ENCODE data around the gene KANK3.
A peak's percentile ranks its signal among the peaks of the same experiment; 100 is the strongest.
"Not testable (repeated sequence)": the region's sequence is repeated elsewhere in the genome, so short reads cannot be mapped to it uniquely, and the experiment has no call there.

Gene KANK3

DNA sequence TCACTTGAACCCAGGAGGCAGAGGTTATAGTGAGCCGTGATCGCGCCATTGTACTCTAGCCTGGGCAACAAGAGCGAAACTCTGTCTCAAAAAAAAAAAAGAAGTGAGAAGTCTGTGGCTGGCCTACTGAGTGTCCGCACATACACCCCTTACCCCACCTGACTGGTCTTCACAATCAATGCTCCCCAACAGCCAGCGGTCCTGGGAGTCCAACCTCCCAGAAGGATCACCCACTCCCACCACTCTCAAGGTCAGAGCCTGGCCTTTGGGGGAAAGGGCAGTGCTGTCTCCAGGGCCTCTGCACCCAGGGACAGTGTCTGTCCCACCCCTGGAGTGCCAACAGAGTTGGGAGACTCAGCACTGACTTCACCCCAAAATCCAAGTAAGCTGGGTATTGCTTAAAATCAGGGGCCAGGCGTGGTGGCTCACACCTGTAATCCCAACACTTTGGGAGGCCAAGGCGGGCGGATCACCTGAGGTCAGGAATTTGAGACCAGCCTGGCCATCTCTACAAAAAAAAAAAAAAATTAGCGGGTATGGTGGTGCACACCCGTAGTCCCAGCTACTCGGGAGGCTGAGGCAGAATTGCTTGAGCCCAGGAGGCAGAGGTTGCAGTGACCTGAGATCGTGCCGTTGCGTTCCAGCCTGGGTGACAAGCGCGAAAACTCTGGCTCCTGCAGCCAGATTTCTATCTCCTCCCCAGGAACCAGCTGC is 32.6 kb downstream of the KANK3 start:
- no peaks in the 10 kb centered on the region for H3K9me3 ChIP-seq (ENCODE audit: control insufficient read depth, insufficient read depth, low read length)
- peaks cover 52% of the 10 kb centered on the region for H3K36me3 ChIP-seq (ENCODE audit: control insufficient read depth, insufficient read depth, low read length)
- H3K4me1 ChIP-seq (ENCODE audit: control insufficient read depth, insufficient read depth, low read length) = peaks cover 10% of the 10 kb centered on the region; the same call in 1 of the 2 replicates
- no peak overlapping the region for H3K9ac ChIP-seq (ENCODE audit: low read depth, low read length)
- no peak overlapping the region for H3K4me3 ChIP-seq (ENCODE audit: low read depth, low read length)
- no peak overlapping the region for H3K27ac ChIP-seq (ENCODE audit: low read depth, low read length)
- H3K27me3 ChIP-seq (ENCODE audit: control insufficient read depth, insufficient read depth, low read length) = no peaks in the 10 kb centered on the region

DNA sequence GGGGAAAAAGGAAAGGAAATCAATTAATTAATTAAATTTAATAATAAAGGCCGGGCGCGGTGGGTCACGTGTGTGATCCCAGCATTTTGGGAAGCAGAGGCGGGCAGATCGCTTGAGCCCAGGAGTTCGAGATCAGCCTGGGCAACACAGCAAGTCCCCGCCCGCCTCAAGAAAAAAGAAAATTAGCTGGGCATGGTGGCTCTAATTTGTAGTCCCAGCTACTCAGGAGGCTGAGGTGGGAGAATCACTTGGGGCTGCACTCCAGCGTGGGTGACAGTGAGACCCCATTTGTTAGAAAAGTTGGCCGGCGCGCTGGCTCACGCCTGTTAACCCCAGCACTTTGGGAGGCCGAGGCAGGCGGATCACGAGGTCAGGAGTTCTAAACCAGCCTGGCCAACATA is 34.2 kb downstream of the KANK3 start:
- Histone ChIP-seq H3K27ac (ENCODE audit: low read depth, low read length) (peak overlapping the region; percentile 82), H3K27me3 (ENCODE audit: control insufficient read depth, insufficient read depth, low read length) (no peaks in the 10 kb centered on the region), H3K9ac (ENCODE audit: low read depth, low read length) (no peak overlapping the region), H3K9me3 (ENCODE audit: control insufficient read depth, insufficient read depth, low read length) (no peaks in the 10 kb centered on the region), H3K4me3 (ENCODE audit: low read depth, low read length) (peak overlapping the region; percentile 81), H3K36me3 (ENCODE audit: control insufficient read depth, insufficient read depth, low read length) (peaks cover 37% of the 10 kb centered on the region), H3K4me1 (ENCODE audit: control insufficient read depth, insufficient read depth, low read length) (peaks cover 13% of the 10 kb centered on the region)

DNA sequence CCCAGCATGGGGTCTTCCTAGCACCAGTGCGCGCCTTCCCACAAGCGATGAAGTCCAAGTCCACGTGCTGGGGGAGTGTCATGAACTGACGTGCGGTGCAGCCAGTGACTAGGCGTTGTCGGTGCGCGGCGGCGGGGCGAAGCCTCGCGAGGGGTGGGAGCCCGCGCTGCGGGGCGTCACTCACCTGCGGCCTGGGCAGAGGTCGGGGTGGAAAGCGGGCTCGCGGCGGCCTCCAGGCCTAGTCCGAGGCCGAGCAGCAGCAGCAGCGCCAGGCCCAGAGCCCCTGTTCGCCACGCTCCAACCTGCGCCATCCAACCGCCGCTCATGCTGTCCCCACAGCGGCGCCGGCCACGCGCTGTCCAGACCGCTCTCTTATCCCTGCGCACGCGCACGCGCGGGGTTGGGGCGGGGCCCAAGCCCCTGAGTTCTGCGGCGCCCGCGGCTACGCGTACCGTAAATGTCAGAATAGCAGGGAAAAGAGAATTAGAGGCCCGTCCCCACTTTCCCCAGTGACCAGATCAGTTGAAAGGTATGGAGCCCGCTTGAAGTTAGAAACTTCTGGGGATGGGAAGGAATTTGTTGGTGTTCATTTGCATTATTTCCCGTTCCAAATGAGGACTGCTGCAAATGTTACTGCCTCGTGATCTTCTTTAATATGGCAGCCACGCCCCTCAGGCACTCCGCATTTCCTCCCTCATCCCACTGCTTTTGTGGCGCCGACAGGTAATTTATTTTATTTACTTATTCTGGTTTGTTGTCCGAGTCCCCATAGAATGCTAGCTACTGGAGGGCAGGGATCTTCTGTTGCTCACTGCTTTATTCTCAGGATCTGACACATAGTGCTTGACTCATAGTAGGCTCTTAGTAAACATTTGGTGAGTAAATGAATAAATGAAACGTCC is 34.8 kb downstream of the KANK3 start, which contains the start of gene CD320:
Gene CD320, minus strand, starts transcription at position 394 of the 902 bp plus-strand sequence. Its CDS starts 68 bp downstream, at position 326.
- H3K9me3 ChIP-seq (ENCODE audit: control insufficient read depth, insufficient read depth, low read length) = no peaks in the 10 kb centered on the region
- H3K4me1 ChIP-seq (ENCODE audit: control insufficient read depth, insufficient read depth, low read length) = peaks cover 13% of the 10 kb centered on the region
- peak within 1 kb of the TSS; percentile 82 for H3K27ac ChIP-seq (ENCODE audit: low read depth, low read length)
- peak within 1 kb of the TSS; percentile 81 for H3K4me3 ChIP-seq (ENCODE audit: low read depth, low read length)
- peak within 1 kb of the TSS; percentile 82 for H3K9ac ChIP-seq (ENCODE audit: low read depth, low read length)
- H3K36me3 ChIP-seq (ENCODE audit: control insufficient read depth, insufficient read depth, low read length) = peaks cover 36% of the 10 kb centered on the region
- H3K27me3 ChIP-seq (ENCODE audit: control insufficient read depth, insufficient read depth, low read length) = no peaks in the 10 kb centered on the region

DNA sequence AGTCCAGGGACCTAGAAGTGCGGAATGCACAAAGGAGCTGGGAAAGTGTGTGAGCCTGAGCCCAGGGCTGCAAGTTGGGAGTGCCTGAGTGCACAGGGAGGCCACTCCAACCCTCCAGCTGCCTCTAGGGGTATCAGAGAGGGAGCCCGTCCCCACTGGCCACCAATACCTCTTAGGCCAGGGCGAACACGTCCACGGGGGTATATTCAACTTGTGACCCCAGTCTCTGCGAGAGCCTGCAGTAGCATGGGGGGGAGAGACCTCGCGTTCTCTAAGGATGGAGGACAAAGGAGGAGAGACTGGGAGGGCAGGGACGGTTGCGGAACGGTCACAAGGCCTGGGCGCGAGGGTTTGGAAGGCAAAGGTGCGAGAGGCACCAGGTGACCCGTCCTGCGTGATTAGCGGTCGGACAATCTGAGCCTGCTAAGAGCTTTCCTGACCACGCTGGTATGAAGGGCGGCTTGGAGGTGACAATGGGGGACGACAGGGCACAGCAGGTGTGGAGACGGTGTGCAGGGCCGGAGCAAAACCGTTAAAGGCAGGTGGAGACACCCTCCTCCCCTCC is 35.6 kb downstream of the KANK3 start:
- H3K4me3 ChIP-seq (ENCODE audit: low read depth, low read length) = peak overlapping the region; percentile 81
- H3K27ac ChIP-seq (ENCODE audit: low read depth, low read length) = peak overlapping the region; percentile 82
- no peaks in the 10 kb centered on the region for H3K27me3 ChIP-seq (ENCODE audit: control insufficient read depth, insufficient read depth, low read length)
- no peaks in the 10 kb centered on the region for H3K9me3 ChIP-seq (ENCODE audit: control insufficient read depth, insufficient read depth, low read length)
- peak overlapping the region; percentile 82 for H3K9ac ChIP-seq (ENCODE audit: low read depth, low read length)
- peaks cover 39% of the 10 kb centered on the region for H3K36me3 ChIP-seq (ENCODE audit: control insufficient read depth, insufficient read depth, low read length)
- H3K4me1 ChIP-seq (ENCODE audit: control insufficient read depth, insufficient read depth, low read length) = peaks cover 13% of the 10 kb centered on the region

DNA sequence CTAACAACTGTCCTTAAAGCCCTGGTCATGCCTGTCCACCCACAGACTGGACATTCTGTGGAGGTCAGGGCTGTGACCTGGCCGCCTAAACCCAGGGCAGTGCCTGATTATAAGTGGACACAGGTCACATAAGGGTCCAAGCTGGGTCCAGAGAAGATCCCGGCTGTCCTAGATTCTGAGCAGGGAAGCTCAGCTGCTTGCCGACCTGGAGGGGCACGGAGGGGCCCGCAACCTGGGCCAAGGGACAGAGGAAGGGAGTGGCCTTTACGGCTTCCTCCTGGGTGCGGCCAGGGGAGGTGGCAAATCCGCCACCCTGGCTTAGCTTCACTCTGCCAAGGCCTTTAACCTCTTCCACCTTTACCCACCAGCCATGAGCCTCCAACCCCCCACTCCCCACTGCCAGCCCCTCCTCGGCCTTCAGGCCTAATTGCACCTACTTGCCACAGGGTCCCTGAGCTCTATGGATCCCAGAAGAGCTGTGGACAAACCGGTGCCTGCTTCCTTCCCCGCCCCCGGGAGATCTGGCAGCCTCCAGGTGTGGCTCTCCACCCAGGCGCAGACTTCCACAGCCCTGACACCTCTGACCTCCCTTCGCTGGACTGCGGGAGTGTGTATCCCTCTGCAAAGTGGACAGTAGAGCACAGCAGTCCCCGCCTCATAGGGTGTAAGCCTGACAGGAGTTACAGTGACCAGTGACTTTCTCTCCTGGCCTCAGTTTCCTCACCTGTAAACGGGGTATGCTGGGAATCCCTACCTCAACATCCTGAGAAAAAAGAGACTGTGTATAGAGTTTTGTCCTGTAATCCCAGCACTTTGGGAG is 36.6 kb downstream of the KANK3 start:
- no peaks in the 10 kb centered on the region for H3K27me3 ChIP-seq (ENCODE audit: control insufficient read depth, insufficient read depth, low read length)
- H3K36me3 ChIP-seq (ENCODE audit: control insufficient read depth, insufficient read depth, low read length) = peaks cover 38% of the 10 kb centered on the region
- H3K27ac ChIP-seq (ENCODE audit: low read depth, low read length) = no peak overlapping the region
- peaks cover 13% of the 10 kb centered on the region for H3K4me1 ChIP-seq (ENCODE audit: control insufficient read depth, insufficient read depth, low read length)
- no peak overlapping the region for H3K4me3 ChIP-seq (ENCODE audit: low read depth, low read length)
- no peak overlapping the region for H3K9ac ChIP-seq (ENCODE audit: low read depth, low read length)
- H3K9me3 ChIP-seq (ENCODE audit: control insufficient read depth, insufficient read depth, low read length) = no peaks in the 10 kb centered on the region

DNA sequence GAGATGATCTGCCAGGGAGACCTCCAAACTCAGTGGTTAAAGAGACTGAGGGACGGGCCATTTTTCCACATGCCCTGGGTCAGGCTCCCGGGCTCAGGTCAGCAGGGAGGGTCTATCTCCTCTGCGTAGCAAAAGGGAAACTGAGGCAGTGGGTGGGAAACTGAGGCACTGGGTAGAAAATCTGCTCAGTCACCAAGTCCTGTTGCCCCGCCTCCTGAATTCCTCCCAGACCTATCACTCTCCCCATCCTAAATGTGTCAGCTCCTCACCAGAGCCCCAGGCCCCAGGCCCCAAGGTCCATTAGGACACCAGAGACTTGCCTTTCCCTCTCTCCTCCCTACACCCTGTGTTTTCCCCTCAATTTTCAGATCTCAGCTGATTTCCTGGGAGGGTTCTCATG is 37.3 kb downstream of the KANK3 start:
- Histone ChIP-seq H3K27ac (ENCODE audit: low read depth, low read length) (no peak overlapping the region), H3K9ac (ENCODE audit: low read depth, low read length) (no peak overlapping the region), H3K36me3 (ENCODE audit: control insufficient read depth, insufficient read depth, low read length) (peaks cover 32% of the 10 kb centered on the region), H3K4me3 (ENCODE audit: low read depth, low read length) (no peak overlapping the region), H3K9me3 (ENCODE audit: control insufficient read depth, insufficient read depth, low read length) (no peaks in the 10 kb centered on the region), H3K4me1 (ENCODE audit: control insufficient read depth, insufficient read depth, low read length) (peaks cover 13% of the 10 kb centered on the region), H3K27me3 (ENCODE audit: control insufficient read depth, insufficient read depth, low read length) (no peaks in the 10 kb centered on the region)

DNA sequence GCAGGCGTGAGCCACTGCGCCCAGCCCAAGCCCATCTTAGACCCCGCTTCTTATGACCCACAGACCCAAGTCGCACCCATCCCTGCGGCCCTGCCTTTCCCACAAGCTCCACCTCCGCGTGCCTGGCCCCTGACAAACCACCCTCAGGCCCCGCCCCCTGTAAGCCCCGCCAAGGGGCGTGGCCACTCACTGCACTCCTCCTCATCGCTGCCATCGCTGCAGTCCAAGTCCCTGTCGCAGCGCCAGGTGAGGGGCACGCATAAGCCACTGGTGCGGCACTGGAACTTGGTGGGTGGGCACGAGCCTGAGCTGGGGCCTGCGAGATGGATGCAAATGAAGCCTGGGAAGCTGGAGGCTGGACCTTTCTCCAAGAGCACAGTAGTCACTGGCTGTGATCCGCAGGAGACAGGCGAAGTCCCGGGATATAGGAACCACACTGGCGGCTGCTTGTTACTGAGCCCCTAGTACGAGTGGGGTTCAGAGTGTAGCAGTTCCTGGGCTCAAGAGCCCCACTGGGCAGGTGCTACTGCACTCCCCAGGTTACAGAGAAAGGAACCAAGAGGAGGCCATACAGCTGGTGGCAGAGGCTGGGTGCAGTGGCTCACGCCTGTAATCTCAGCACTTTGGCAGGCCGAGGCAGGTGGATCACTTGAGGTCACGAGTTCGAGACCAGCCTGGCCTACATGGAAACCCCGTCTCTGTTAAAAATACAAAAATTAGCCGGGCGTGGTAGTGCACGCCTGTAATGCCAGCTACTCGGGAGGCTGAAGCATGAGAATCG is 38.0 kb downstream of the KANK3 start:
- H3K36me3 ChIP-seq (ENCODE audit: control insufficient read depth, insufficient read depth, low read length) = peaks cover 26% of the 10 kb centered on the region
- H3K9me3 ChIP-seq (ENCODE audit: control insufficient read depth, insufficient read depth, low read length) = no peaks in the 10 kb centered on the region
- H3K27me3 ChIP-seq (ENCODE audit: control insufficient read depth, insufficient read depth, low read length) = no peaks in the 10 kb centered on the region
- H3K27ac ChIP-seq (ENCODE audit: low read depth, low read length) = no peak overlapping the region
- H3K4me1 ChIP-seq (ENCODE audit: control insufficient read depth, insufficient read depth, low read length) = peaks cover 13% of the 10 kb centered on the region
- H3K9ac ChIP-seq (ENCODE audit: low read depth, low read length) = no peak overlapping the region
- no peak overlapping the region for H3K4me3 ChIP-seq (ENCODE audit: low read depth, low read length)

DNA sequence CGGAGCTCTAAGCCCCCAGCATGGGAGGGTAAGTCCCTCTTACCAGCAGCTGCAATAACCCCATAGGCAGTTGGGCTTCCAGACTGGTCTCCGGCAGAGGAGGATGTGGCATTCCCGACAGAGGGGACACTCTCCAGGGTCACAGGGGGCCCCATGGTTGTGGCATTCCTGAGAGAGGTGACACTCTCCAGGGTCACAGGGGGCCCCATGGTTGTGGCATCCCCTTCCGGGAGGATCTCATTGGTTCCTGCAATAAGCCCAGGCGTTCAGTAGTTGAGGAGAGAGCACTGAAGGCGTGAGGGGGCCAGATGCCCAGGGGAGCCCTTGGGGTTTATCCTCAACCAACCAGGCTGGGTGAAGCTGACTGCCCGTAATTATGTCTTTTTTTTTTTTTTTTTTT is 40.3 kb downstream of the KANK3 start:
- Histone ChIP-seq H3K4me1 (ENCODE audit: control insufficient read depth, insufficient read depth, low read length) (peaks cover 8% of the 10 kb centered on the region; the same call in 1 of the 2 replicates), H3K27me3 (ENCODE audit: control insufficient read depth, insufficient read depth, low read length) (no peaks in the 10 kb centered on the region), H3K9me3 (ENCODE audit: control insufficient read depth, insufficient read depth, low read length) (no peaks in the 10 kb centered on the region), H3K36me3 (ENCODE audit: control insufficient read depth, insufficient read depth, low read length) (peaks cover 19% of the 10 kb centered on the region), H3K9ac (ENCODE audit: low read depth, low read length) (no peak overlapping the region), H3K27ac (ENCODE audit: low read depth, low read length) (no peak overlapping the region), H3K4me3 (ENCODE audit: low read depth, low read length) (no peak overlapping the region)

DNA sequence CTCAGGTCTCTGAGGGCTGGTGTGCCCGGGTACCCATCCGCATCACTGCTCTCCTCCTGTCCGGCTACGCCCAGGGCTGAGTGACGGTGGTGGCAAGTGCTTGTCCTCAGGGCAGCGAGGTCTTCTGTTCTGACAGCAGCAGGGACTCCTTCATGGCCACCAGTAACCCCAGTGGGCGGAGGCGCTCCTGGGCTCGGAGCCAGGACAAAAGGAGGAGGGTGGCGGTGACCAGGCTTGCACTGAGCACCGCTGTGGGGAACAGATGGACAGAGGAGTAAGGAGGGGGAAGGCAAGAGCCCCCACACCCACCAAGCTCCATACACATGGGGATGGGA is 40.7 kb downstream of the KANK3 start:
- peaks cover 4% of the 10 kb centered on the region; the same call in 1 of the 2 replicates for H3K4me1 ChIP-seq (ENCODE audit: control insufficient read depth, insufficient read depth, low read length)
- no peak overlapping the region for H3K9ac ChIP-seq (ENCODE audit: low read depth, low read length)
- H3K4me3 ChIP-seq (ENCODE audit: low read depth, low read length) = no peak overlapping the region
- H3K27me3 ChIP-seq (ENCODE audit: control insufficient read depth, insufficient read depth, low read length) = no peaks in the 10 kb centered on the region
- no peak overlapping the region for H3K27ac ChIP-seq (ENCODE audit: low read depth, low read length)
- H3K36me3 ChIP-seq (ENCODE audit: control insufficient read depth, insufficient read depth, low read length) = peaks cover 19% of the 10 kb centered on the region
- H3K9me3 ChIP-seq (ENCODE audit: control insufficient read depth, insufficient read depth, low read length) = no peaks in the 10 kb centered on the region

DNA sequence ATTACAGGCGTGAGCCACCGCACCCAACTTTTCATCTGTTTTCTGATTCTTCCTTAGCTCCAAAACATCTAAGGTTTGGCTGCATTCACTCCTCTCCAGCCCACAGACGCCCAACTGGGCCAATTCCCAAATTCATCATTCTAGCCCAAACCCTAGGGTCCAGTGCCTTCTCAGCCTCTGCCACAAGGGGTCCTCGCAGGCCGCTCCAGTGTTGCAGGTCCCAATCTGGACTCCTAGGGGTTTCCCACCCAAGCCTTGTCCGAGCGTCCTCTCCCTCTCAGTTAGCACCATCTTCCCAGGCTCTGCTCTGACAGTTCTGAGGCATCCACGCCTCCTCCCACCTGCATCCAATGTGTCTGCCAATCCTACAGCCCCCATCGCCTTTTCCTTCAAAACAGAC is 51.7 kb downstream of the KANK3 start:
- not testable (repeated sequence) for H3K4me3 ChIP-seq (ENCODE audit: low read depth, low read length); H3K27me3 ChIP-seq (ENCODE audit: control insufficient read depth, insufficient read depth, low read length); H3K4me1 ChIP-seq (ENCODE audit: control insufficient read depth, insufficient read depth, low read length); H3K9ac ChIP-seq (ENCODE audit: low read depth, low read length); H3K9me3 ChIP-seq (ENCODE audit: control insufficient read depth, insufficient read depth, low read length); H3K27ac ChIP-seq (ENCODE audit: low read depth, low read length); H3K36me3 ChIP-seq (ENCODE audit: control insufficient read depth, insufficient read depth, low read length)

Data from HUES48 (cell line).